ENCODE measurements around the gene BNC2.
"Not testable (repeated sequence)": the region's sequence is repeated elsewhere in the genome, so short reads cannot be mapped to it uniquely, and the experiment has no call there.

DNA sequence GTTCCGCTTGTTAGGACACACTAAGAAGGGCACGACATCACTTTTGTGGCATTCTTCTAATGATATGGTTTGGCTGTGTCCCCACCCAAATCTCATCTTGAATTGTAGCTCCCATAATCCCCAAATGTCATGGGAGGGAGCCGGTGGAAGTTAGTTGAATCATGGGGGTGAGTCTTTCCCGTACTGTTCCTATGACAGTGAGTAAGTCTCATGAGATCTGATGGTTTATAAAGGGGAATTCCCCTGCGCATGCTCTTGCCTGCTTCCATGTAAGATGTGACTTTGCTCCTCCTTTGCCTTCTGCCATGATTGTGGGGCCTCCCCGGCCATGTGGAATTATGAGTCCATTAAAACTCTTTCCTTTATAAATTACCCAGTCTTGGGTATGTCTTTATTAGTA lies 431.6 kb downstream of the BNC2 start:
- not testable (repeated sequence) for TF ChIP-seq POLR2A (IDR thresholded peaks at IDR 0.05)
- TF ChIP-seq, protein P1, sequence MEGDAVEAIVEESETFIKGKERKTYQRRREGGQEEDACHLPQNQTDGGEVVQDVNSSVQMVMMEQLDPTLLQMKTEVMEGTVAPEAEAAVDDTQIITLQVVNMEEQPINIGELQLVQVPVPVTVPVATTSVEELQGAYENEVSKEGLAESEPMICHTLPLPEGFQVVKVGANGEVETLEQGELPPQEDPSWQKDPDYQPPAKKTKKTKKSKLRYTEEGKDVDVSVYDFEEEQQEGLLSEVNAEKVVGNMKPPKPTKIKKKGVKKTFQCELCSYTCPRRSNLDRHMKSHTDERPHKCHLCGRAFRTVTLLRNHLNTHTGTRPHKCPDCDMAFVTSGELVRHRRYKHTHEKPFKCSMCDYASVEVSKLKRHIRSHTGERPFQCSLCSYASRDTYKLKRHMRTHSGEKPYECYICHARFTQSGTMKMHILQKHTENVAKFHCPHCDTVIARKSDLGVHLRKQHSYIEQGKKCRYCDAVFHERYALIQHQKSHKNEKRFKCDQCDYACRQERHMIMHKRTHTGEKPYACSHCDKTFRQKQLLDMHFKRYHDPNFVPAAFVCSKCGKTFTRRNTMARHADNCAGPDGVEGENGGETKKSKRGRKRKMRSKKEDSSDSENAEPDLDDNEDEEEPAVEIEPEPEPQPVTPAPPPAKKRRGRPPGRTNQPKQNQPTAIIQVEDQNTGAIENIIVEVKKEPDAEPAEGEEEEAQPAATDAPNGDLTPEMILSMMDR (IDR thresholded peaks at IDR 0.05), result not testable (repeated sequence)
